Measurements from ENCODE around the gene RECQL5. TPM values are rescaled to one million over a fixed set of nuclear protein-coding genes. Genes with fewer than 3 reads are reported as not detected.

Gene RECQL5
- polyA plus RNA-seq, 4 donors, result 31.6 to 59.3 (median 46.1) TPM

GRCh38 chr17:75635610-75636202, 31.2 kb downstream of the RECQL5 start:
- DNase-seq (ENCODE audit: low read depth in 4 of 4, low spot score in 2 of 4), result no peak

- no peak for DNase-seq (ENCODE audit: low read depth in 4 of 4, low spot score in 2 of 4)
Measured at GRCh38 chr17:75634754-75635609, 32.0 kb downstream of the RECQL5 start.

GRCh38 chr17:75634376-75634740, 32.6 kb downstream of the RECQL5 start:
- DNase-seq (ENCODE audit: low read depth in 4 of 4, low spot score in 2 of 4), result no peak

GRCh38 chr17:75633486-75634375, 33.2 kb downstream of the RECQL5 start:
- DNase-seq (ENCODE audit: low read depth in 4 of 4, low spot score in 2 of 4), result peak; percentile 82 to 97 (median 90)

GRCh38 chr17:75632863-75633485, 34.0 kb downstream of the RECQL5 start, which contains the start of gene SMIM5:
Gene SMIM5 (plus strand): TSS chr17:75633434. CDS start chr17:75640202, 6,768 bp downstream.
- DNase-seq (ENCODE audit: low read depth in 4 of 4, low spot score in 2 of 4), result peak in 3 of 4 donors; percentile 39 to 72 (median 66)

- DNase-seq (ENCODE audit: low read depth in 4 of 4, low spot score in 2 of 4), result no peak
Measured at GRCh38 chr17:75632428-75632827, 34.5 kb downstream of the RECQL5 start.

GRCh38 chr17:75631353-75631752, 35.6 kb downstream of the RECQL5 start:
- no peak for DNase-seq (ENCODE audit: low read depth in 4 of 4, low spot score in 2 of 4)

GRCh38 chr17:75630071-75630917, 36.7 kb downstream of the RECQL5 start:
- no peak for DNase-seq (ENCODE audit: low read depth in 4 of 4, low spot score in 2 of 4)

GRCh38 chr17:75629157-75629556, 37.8 kb downstream of the RECQL5 start:
- no peak for DNase-seq (ENCODE audit: low read depth in 4 of 4, low spot score in 2 of 4)

- no peak for DNase-seq (ENCODE audit: low read depth in 4 of 4, low spot score in 2 of 4)
Measured at GRCh38 chr17:75628425-75628824, 38.5 kb downstream of the RECQL5 start.

GRCh38 chr17:75627094-75627493, 39.9 kb downstream of the RECQL5 start:
- no peak for DNase-seq (ENCODE audit: low read depth in 4 of 4, low spot score in 2 of 4)

GRCh38 chr17:75626496-75627038, 40.4 kb downstream of the RECQL5 start:
- DNase-seq (ENCODE audit: low read depth in 4 of 4, low spot score in 2 of 4), result no peak

- no peak for DNase-seq (ENCODE audit: low read depth in 4 of 4, low spot score in 2 of 4)
Measured at GRCh38 chr17:75625813-75626486, 41.0 kb downstream of the RECQL5 start.

- DNase-seq (ENCODE audit: low read depth in 4 of 4, low spot score in 2 of 4), result no peak
Measured at GRCh38 chr17:75624714-75625345, 42.1 kb downstream of the RECQL5 start.

- DNase-seq (ENCODE audit: low read depth in 4 of 4, low spot score in 2 of 4), result no peak
Measured at GRCh38 chr17:75624021-75624420, 42.9 kb downstream of the RECQL5 start.

GRCh38 chr17:75623386-75623785, 43.6 kb downstream of the RECQL5 start:
- no peak for DNase-seq (ENCODE audit: low read depth in 4 of 4, low spot score in 2 of 4)

- no peak for DNase-seq (ENCODE audit: low read depth in 4 of 4, low spot score in 2 of 4)
Measured at GRCh38 chr17:75622771-75623273, 44.1 kb downstream of the RECQL5 start.

- DNase-seq (ENCODE audit: low read depth in 4 of 4, low spot score in 2 of 4), result no peak
Measured at GRCh38 chr17:75622076-75622475, 44.9 kb downstream of the RECQL5 start.

All from left renal cortex interstitium (tissue), 4 donors.